Measurements from ENCODE around the gene SYCE3. TPM values are rescaled to one million over a fixed set of nuclear protein-coding genes. Genes with fewer than 3 reads are reported as not detected.
"Not testable (repeated sequence)": the region's sequence is repeated elsewhere in the genome, so short reads cannot be mapped to it uniquely, and the experiment has no call there.

SYCE3 gene
- total RNA-seq, 1 donor from 2014 or later, result not detected

GRCh38 chr22:50530580-50530876 lies 32.2 kb downstream of the SYCE3 start:
- DNase-seq, result no peak

DNA sequence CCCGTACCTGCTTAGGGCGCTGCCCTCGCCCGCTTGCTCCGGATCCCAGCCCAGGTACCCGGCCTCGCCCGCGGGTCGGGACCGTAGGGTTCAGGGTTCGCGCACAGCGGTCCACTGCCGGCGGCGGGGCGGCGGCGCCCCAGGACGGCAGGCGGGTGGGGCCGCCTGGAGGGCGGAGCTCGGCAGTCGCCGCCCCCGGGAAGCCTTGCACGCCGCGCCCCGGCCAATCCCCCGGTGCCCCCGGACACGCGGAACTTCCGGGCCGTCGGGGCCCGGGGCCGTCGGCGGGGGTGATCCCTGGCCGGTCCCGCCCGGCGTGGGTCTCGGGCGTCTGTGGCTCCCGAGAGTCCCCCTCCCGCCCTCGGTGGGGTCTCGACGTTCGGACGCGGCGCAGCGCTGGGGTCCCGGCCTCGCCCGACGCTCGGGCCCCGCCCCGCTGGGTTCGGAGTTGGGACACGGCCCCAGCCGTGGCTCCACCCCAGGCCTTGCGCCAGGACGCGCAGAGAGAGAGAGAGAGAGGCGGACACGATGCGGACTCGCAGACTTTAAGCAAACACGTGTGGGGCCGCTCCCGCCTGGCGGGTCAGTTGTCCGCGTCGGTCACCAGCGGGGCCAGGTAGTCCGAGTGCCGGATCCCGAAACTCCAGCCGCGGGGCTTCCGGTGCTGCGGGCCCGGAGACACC lies 32.7 kb downstream of the SYCE3 start, which contains the start of gene TYMP:
Gene TYMP (minus strand): TSS at position 116 of the 683 bp plus-strand sequence. CDS start 303 bp downstream, outside the sequence.
- no peak for DNase-seq

GRCh38 chr22:50529416-50529896 lies 33.3 kb downstream of the SYCE3 start:
- no peak for DNase-seq

DNA sequence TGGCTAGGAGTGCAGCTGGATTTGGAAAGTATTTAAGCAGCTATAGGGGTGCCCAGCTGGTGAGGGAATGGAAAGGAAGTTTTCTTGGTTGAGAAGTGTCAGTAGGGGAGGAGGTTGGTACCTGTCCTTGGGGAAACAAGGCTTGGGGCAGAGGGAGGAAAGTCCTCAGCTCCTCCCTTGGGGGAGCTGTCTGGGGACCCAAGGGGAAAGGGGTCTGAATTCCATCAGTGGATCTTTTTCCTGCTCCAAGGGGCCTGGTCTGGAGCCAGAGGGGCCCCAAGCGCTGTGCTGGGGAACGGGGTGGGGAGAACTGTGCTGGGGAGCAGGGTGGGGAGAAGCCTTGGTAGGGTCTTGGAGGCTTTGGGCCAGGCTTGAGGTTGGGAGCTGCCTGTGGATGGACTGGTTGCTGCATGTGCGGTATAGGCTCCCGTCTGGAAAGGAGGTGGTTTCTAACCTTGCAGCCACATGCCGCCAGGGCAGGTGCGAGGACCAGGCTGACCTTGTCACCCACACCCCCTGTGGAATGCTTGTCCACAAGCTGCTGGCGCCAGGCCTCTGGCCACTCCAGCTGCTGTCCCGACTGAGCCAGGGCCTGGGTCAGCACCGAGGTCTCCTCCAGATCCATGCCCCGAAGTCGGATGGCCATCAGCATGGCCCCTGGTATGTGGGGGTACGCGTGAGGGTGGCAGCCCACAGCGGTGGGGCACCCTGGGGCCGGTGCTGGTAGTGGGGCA lies 33.9 kb downstream of the SYCE3 start:
- DNase-seq, result no peak

GRCh38 chr22:50527921-50528681 lies 34.6 kb downstream of the SYCE3 start:
- no peak for DNase-seq

DNA sequence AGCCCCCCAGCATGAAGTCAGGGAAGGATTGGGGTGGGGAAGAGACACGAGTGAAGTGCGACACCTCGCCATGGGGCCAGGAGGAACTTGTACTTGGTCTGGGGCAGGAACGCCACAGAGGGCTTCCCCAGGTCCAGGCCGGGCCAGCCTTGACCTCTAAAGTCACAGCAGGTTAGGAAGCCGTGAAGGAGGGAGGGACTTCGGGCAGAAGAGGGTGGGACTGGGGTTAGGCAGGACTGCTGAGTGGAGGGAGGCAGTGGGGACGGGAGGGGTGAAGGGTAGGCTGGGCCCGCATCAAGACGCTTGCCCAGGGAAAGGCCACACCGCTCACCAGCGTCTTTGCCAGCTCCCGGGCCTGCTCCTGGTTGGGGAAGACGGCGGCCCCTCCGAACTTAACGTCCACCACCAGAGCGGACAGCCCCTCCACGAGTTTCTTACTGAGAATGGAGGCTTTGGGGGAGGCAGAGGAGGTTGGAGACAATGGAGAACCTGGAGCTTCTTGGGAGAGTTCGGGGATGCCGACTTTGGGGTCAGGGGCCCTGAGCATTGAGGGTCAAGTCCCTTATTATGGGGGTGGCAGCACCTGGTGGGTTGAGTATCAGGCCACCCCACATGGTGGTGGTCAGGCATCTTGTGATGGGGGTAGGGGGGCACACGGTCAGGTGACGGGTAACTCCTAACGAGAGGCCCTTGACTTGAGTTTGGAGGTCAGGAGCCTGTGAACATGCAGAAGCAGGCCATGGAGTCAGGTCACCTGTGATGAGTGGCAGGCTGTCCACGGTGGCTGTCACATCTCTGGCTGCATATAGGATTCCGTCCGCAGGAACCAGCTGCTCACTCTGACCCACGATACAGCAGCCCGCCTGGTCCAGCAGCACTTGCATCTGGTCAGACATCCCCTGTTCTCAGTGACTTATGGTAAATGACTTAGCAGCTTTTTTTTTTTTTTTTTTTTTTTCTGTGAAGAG lies 35.6 kb downstream of the SYCE3 start:
- DNase-seq, result peak; percentile 19

DNA sequence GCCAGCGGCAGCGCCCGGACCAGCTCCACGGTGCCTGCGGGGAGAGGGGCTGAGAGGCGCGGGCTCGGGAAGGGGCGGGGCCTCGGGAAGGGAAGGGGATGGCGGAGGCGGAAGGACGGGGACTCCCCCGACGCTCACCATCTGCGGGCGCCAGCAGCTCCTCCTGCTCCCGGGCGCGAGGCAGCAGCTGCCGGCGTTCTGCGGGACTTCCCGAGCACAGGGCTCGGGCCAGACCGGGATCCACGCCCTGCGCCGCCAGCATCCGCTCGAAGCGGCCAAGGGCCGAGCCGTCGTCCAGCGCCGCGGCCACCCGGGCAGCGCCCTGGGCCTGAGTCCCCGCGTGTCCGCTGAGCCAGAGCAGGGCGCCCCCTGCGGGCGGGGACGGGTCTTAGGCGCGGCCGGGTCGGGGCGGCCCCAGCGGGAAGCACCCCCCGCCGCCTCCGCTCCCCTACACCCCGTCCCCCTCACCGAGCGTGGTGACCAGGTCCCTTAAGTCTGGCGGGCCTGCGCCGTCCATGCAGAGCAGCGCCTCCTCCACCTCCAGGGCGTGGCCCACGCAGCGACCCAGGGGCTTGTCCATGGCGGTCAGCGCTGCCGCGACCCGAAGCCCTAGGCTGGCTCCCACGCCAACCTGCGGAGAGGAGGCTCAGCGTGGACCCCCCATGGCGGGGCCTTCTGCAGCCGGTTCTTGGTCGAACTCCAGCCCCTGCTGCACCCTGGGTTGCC lies 36.4 kb downstream of the SYCE3 start:
- DNase-seq, result peak; percentile 77

GRCh38 chr22:50525858-50526107 lies 36.9 kb downstream of the SYCE3 start:
- no peak for DNase-seq

DNA sequence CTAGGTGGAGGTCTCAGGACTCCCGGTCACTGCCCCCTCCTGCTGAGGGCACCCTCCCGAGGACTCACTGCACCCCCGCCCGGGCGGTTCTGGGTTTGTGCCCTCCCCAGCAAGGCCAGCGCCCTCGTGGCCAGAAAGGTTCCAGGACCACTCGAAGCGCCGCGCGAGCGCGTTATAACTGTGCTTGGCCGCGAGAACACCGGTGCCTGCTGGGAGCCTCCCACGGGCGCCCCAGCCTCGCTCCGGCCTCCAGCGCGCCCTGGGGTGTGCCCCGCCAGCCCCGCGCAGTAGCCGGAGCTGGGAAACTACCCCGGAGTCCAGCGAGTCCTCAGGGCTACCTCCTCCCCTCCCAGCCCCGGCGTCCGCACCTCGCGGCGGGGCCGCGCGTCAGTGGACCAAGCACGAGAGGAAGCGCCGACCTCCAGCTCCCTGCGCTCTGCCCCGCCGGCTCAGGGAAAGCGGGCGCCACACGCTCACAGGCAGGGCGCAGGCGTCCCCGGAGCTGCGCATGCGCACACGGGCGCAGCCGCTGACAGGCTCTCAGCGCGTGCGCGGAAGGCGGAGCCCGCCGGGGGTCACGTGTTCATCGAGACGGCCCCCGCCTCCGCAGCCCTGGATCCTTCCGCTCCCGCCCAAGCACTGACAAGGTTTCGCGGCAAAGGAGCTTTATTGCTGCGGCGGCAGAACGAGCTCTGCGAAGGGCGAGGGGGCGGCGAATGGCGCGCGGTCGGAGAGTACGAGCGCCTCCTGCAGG lies 37.4 kb downstream of the SYCE3 start, which contains the start of gene SCO2:
Gene SCO2 (minus strand): TSS at position 495 of the 754 bp plus-strand sequence. CDS start 1,187 bp downstream, outside the sequence.
- DNase-seq, result peak; percentile 98

- DNase-seq, result no peak
Observed at GRCh38 chr22:50524676-50525103, 38.0 kb downstream of the SYCE3 start.

DNA sequence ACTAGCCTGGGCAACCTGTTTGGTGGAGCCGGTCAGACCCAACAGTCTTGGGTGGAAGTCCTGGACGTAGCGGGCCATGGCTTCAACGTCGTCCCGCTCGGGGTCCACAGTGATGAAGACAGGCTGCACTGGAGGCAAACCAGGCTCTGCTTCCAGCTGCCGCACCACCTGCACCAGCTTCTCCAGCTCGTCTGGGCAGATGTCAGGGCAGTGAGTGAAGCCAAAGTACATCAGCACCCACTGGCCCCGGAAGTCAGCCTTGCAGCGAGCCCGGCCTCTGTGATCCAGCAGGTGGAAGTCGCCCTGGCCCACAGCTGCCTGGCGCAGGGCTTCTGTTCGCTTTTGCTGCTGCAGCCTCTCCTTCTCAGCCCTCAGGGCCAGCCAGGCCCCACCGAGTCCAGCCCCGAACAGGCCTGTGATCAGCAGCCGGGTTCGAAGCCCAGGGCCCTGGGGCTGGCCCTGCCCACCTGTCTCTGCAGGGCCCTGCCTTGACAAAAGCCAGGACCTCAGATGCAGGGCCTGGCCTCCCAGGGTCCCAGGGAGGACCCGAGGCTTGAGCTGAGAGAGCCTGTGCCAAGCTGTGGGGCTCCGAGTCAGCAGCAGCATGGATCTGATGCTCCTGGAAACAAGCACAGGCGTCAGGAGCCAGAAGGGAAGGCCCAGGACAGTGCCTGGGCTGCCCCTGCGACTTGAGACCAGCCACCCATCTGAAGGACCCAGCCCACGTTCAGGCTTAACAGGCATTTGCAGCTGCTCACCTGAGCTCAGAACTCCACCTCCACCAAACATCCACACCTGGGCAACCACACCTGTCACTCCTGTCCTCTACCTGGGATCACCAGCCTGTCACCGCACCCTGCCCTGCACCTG lies 38.7 kb downstream of the SYCE3 start:
- DNase-seq, result no peak

DNA sequence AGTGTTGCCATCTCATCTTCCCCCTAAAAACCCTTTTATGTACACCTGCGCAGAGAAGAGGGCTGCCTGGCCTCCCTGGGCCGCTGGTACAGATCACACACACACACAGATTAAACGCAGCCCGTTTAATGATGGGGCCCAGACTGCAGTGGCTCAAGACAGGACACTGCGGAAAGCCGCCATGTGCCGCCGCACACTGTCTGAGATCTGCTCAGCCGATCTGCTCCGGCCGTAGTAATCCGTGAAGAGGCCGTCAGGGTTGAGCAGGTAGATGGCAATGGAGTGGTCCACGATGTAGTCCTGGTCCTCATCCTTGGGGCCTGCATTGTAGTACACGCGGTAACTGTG lies 39.3 kb downstream of the SYCE3 start:
- no peak for DNase-seq

DNA sequence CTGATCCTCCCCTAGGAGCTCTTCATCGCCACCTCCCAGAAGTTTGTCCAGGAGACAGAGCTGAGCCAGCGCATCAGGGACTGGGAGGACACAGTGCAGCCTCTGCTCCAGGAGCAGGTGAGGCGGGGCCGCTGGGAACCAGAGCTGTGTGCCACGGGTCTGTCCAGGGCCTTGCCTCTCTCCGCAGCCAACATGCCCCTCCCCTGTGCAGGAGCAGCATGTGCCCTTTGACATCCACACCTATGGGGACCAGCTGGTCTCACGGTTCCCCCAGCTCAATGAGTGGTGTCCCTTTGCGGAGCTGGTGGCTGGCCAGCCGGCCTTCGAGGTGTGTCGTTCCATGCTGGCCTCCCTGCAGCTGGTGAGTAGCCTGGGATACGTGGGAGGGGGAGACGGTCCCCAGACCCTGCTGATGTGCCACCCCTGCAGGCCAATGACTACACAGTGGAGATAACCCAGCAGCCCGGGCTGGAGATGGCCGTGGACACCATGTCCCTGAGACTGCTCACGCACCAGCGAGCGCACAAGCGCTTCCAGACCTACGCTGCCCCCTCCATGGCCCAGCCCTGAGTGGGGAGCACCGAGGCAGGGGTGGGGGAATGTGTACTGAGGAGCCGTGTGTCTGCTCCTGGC lies 39.8 kb downstream of the SYCE3 start:
- DNase-seq, result no peak

DNA sequence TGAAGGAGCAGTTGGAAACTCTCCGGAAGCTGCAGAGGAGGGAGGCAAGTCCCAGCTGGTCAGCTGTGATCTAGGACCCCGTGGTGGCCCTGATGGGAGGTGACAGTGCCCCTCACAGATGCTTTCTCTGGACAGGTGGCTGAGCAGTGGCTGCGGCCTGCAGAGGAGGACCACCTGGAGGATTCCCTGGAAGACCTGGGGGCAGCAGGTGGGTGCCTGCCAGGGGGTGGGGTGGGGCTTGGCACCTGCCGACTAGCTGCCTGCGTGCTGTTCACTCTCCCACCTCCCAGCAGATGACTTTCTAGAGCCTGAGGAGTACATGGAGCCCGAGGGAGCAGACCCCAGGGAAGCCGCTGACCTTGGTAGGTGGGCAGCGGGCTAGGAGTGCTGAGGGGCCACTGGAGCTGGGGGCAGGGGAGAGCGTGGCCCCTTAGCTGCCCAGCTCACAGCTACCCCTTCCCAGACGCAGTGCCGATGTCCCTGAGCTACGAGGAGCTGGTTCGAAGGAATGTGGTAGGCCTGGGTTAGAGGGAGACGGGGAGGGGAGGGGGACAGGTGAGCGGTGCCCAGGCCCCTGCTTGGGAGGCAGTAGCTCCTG lies 40.4 kb downstream of the SYCE3 start:
- DNase-seq, result no peak

- DNase-seq, result no peak
Observed at GRCh38 chr22:50521710-50522109, 41.0 kb downstream of the SYCE3 start.

- DNase-seq, result no peak
Observed at GRCh38 chr22:50520826-50521453, 41.8 kb downstream of the SYCE3 start.

DNA sequence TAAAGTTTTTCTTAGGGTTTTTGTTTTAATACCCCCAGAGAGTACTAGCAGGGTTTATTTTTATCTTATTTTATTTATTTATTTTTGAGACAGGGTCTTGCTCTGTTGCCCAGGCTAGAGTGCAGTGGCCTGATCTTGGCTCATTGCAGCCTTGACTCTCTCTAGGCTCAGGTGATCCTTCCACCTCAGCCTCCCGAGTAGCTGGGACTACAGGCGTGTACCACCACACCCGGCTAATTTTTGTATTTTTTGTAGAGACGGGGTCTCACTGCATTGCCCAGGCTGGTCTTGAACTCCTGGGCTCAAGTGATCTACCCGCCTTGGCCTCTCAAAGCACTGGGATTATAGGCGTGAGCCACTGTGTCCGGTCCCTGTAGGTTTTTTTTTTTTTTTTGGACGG lies 42.5 kb downstream of the SYCE3 start:
- not testable (repeated sequence) for DNase-seq

GRCh38 chr22:50519151-50519550 lies 43.6 kb downstream of the SYCE3 start:
- DNase-seq, result no peak
